Epithelial cell of umbilical artery (primary cell): ENCODE measurements around the gene CASZ1. TPM values are rescaled to one million over a fixed set of nuclear protein-coding genes. Genes with fewer than 3 reads are reported as not detected.

Experiments used
- total RNA-seq: library from RNA; depleted of rRNA; stranded (reverse); fragments of >200 nt; gene quantifications from 2 replicates; pipeline ENCODE4 v1.2.3, GENCODE V29; 2014

Gene CASZ1, protein sequence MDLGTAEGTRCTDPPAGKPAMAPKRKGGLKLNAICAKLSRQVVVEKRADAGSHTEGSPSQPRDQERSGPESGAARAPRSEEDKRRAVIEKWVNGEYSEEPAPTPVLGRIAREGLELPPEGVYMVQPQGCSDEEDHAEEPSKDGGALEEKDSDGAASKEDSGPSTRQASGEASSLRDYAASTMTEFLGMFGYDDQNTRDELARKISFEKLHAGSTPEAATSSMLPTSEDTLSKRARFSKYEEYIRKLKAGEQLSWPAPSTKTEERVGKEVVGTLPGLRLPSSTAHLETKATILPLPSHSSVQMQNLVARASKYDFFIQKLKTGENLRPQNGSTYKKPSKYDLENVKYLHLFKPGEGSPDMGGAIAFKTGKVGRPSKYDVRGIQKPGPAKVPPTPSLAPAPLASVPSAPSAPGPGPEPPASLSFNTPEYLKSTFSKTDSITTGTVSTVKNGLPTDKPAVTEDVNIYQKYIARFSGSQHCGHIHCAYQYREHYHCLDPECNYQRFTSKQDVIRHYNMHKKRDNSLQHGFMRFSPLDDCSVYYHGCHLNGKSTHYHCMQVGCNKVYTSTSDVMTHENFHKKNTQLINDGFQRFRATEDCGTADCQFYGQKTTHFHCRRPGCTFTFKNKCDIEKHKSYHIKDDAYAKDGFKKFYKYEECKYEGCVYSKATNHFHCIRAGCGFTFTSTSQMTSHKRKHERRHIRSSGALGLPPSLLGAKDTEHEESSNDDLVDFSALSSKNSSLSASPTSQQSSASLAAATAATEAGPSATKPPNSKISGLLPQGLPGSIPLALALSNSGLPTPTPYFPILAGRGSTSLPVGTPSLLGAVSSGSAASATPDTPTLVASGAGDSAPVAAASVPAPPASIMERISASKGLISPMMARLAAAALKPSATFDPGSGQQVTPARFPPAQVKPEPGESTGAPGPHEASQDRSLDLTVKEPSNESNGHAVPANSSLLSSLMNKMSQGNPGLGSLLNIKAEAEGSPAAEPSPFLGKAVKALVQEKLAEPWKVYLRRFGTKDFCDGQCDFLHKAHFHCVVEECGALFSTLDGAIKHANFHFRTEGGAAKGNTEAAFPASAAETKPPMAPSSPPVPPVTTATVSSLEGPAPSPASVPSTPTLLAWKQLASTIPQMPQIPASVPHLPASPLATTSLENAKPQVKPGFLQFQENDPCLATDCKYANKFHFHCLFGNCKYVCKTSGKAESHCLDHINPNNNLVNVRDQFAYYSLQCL (N-terminal part only)
- 0.65 and 1.7 TPM in 2 replicates for total RNA-seq

DNA sequence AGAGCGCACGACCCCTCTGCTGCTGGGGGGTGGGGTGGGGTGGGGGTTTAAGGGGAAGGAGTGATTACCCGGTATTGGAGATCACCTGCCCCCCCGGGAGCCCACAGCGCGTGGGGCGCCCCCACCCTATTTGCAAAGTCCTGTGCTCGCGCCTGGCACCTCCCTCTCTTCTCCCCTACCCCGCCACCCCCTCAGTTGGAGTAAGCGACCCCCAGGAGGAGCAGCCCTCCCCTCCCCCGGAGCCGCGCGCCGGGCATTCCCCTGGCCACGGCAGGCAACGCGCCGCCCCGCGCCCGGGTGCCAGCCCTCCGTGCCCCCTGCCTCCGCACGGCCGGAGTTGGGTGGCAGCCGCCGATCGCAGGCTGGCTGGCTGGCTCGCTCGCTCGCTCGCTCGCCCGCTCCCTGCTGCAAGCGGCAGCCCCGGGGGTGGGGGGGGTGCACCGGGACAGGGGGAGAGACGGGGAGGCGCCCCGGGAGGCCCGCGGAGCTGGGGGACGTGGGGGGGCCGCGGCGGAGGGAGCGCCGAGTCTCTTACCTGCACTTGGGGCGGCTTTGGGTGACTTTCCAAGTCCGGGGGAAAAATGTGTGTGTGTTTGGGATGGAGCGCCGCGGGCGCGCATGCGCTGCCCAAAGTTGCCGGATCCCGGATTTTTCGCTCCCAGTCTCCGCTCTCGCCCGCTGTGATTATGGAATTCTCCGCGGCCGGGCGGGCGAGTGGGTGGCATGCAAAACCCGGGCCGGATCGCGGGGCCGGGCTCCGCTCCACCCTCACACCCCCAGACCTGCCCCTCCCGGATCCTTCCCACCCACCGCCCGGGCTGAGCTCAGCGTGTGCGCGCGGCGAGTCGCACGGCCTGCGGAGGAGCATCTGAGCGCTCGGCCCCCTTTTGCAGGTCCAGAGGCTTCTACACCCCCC, at the start of gene CASZ1:
Gene CASZ1, minus strand, starts transcription at position 618 of the 916 bp plus-strand sequence. CDS start 102,757 bp downstream, outside the sequence.

Other genes with a start within 250 kb of the CASZ1 start
- gene TARDBP, start 216.0 kb upstream of the CASZ1 start, total RNA-seq = 116 and 125 TPM in 2 replicates